HCT116 (cell line): ENCODE measurements around the gene VWA5A. TPM values are rescaled to one million over a fixed set of nuclear protein-coding genes. Genes with fewer than 3 reads are reported as not detected.

Experiments
- ATAC-seq: fragments of 200-7000 bp; cut with Tn5 transposase; 2 replicates; pipeline ENCODE4 v1.9.1; 2020; ENCODE audit warnings: mild to moderate bottlenecking, moderate library complexity
- BruUV-seq: library from RNA; stranded (reverse); fragments of 400-500 nt; replicated peaks from 2 replicates; lab custom pipeline; 2021; lab: Mats Ljungman, UMichigan
- CTCF ChIA-PET: fragments of 300-600 bp; sonication (Branson Sonifier 250); formaldehyde crosslinking; loops from one replicate; lab custom pipeline; 2021; ENCODE audit warnings: antibody characterized with exemption; lab: Charles Lee
- POLR2A ChIA-PET: fragments of 300-600, 350-600 bp; sonication (Branson Sonifier 250); formaldehyde crosslinking; loops from one replicate; lab custom pipeline; 2021; ENCODE audit warnings: antibody characterized with exemption; lab: Charles Lee
- RAD21 ChIA-PET, 2 experiments: fragments of 300-600 bp; sonication (Branson Sonifier 250); formaldehyde crosslinking; loops; one replicate each; lab custom pipeline; 2023; ENCODE audit warnings: low total read pairs in 2 of 2; ENCODE audit not compliant: uncharacterized antibody in 2 of 2, unreplicated experiment in 2 of 2, low non-redundant PET in 1 of 2; lab: Charles Lee
- DNase-seq: peaks from one replicate; pipeline ENCODE4 v3.0.0-alpha.2; 2010; ENCODE audit warnings: low read depth, low spot score
- H2AFZ ChIP-seq: fragments of 200-600 bp; shearing (Covaris generic), sonication (generic); 2 replicates; pipeline ENCODE4 v1.6.1; 2017; ENCODE audit warnings: low read depth, mixed run types, mixed read lengths, antibody characterized with exemption, low read length; ENCODE audit not compliant: poor library complexity, severe bottlenecking
- H3K27ac ChIP-seq: 2 replicates; pipeline ENCODE4 v1.5.1; 2012; ENCODE audit warnings: low read depth, low read length
- H3K27me3 ChIP-seq: fragments of 200-600 bp; sonication (generic); 2 replicates; pipeline ENCODE4 v1.6.1; 2016; ENCODE audit warnings: mixed run types, low read length, mixed read lengths; ENCODE audit not compliant: insufficient read depth
- H3K36me3 ChIP-seq, 2 experiments: fragments of 200-500 bp in 1 of 2; fragments of 200-600 bp in 1 of 2; sonication (Bioruptor generic) in 1 of 2; sonication (generic) in 1 of 2; 2 replicates each; pipeline versions ENCODE4 v1.5.1 to v1.6.1; 2014 to 2016; ENCODE audit warnings: low read length in 2 of 2, inconsistent platforms in 1 of 2, mixed read lengths in 1 of 2, mixed run types in 1 of 2; ENCODE audit not compliant: insufficient read depth in 2 of 2, control insufficient read depth in 1 of 2
- H3K4me1 ChIP-seq, 2 experiments: fragments of 200-600 bp in 1 of 2; sonication (generic) in 1 of 2; 2 replicates each; pipeline versions ENCODE4 v1.5.1 to v1.6.1; 2012 to 2017; ENCODE audit warnings: low read length in 2 of 2, inconsistent platforms in 1 of 2, mild to moderate bottlenecking in 1 of 2, mixed read lengths in 1 of 2, mixed run types in 1 of 2, moderate library complexity in 1 of 2; ENCODE audit not compliant: insufficient read depth in 2 of 2, control insufficient read depth in 1 of 2
- H3K4me2 ChIP-seq: fragments of 200-600 bp; sonication (generic); 2 replicates; pipeline ENCODE4 v1.6.1; 2017; ENCODE audit warnings: mixed run types, low read length, mixed read lengths
- H3K4me3 ChIP-seq, 2 experiments: fragments of 200-600 bp in 1 of 2; sonication (generic) in 1 of 2; replicated peaks in 1 of 2; 2 replicates each; pipeline ENCODE4 v1.5.1; 2011 to 2016; ENCODE audit warnings: low read length in 2 of 2, control low read depth in 1 of 2, low read depth in 1 of 2, mild to moderate bottlenecking in 1 of 2, mixed read lengths in 1 of 2, mixed run types in 1 of 2
- H3K79me2 ChIP-seq: fragments of 200-600 bp; sonication (generic); 2 replicates; pipeline ENCODE4 v1.6.1; 2017; ENCODE audit warnings: mild to moderate bottlenecking, mixed run types, low read length, moderate library complexity, mixed read lengths; ENCODE audit not compliant: insufficient read depth
- H3K9ac ChIP-seq: fragments of 200-600 bp; sonication (generic); 2 replicates; pipeline ENCODE4 v1.6.1; 2016; ENCODE audit warnings: low read length, mixed read lengths
- H3K9me2 ChIP-seq: fragments of 200-600 bp; sonication (generic), shearing (Covaris generic); 2 replicates; pipeline ENCODE4 v1.6.1; 2017; ENCODE audit warnings: mixed run types, mild to moderate bottlenecking, moderate library complexity; ENCODE audit not compliant: insufficient read depth
- H3K9me3 ChIP-seq, 2 experiments: fragments of 200-500 bp in 1 of 2; fragments of 200-600 bp in 1 of 2; sonication (Bioruptor generic) in 1 of 2; sonication (generic) in 1 of 2; 2 replicates each; pipeline ENCODE4 v1.6.1; 2014 to 2017; ENCODE audit warnings: low read length in 2 of 2, mixed read lengths in 2 of 2, inconsistent platforms in 1 of 2, low read depth in 1 of 2, mild to moderate bottlenecking in 1 of 2, mixed run types in 1 of 2, moderate library complexity in 1 of 2; ENCODE audit not compliant: control insufficient read depth in 1 of 2, insufficient read depth in 1 of 2
- H4K20me1 ChIP-seq: fragments of 200-600 bp; sonication (generic), shearing (Covaris generic); 2 replicates; pipeline ENCODE4 v1.6.1; 2017; ENCODE audit warnings: mixed run types, mild to moderate bottlenecking, moderate library complexity; ENCODE audit not compliant: insufficient read depth
- CEBPB ChIP-seq: IDR thresholded peaks from 2 replicates; pipeline ENCODE4 v1.6.1; 2012; ENCODE audit warnings: low read depth
- CTCF ChIP-seq, 3 experiments: fragments of 200-600 bp in 1 of 3; sonication (generic) in 1 of 3; IDR thresholded peaks in 2 of 3; conservative IDR thresholded peaks in 1 of 3; 2 replicates each; pipeline ENCODE4 v1.5.1; 2012 to 2017; ENCODE audit warnings: low read depth in 2 of 3, low read length in 2 of 3, antibody characterized with exemption in 1 of 3, borderline replicate concordance in 1 of 3, control low read depth in 1 of 3, mild to moderate bottlenecking in 1 of 3, mixed read lengths in 1 of 3, mixed run types in 1 of 3, moderate library complexity in 1 of 3; ENCODE audit not compliant: insufficient read depth in 1 of 3
- ELF1 ChIP-seq: IDR thresholded peaks from 2 replicates; pipeline ENCODE4 v1.6.1; 2012; ENCODE audit warnings: low read depth, borderline replicate concordance
- JUND ChIP-seq: IDR thresholded peaks from 2 replicates; pipeline ENCODE4 v1.6.1; 2012
- POLR2A ChIP-seq: IDR thresholded peaks from 2 replicates; pipeline ENCODE4 v1.7.0; 2011; ENCODE audit warnings: borderline replicate concordance; ENCODE audit not compliant: insufficient read depth, insufficient read length; ENCODE audit errors: extremely low read depth
- RAD21 ChIP-seq: IDR thresholded peaks from 2 replicates; pipeline ENCODE4 v1.6.1; 2012; ENCODE audit warnings: low read depth, mild to moderate bottlenecking
- ZBTB33 ChIP-seq: IDR thresholded peaks from 2 replicates; pipeline ENCODE4 v1.6.1; 2011; ENCODE audit warnings: mild to moderate bottlenecking, low read length, moderate library complexity; ENCODE audit not compliant: insufficient replicate concordance; ENCODE audit errors: extremely low read depth
- intact Hi-C: fragments of 100-400 bp; cut with micrococcal nuclease; formaldehyde crosslinking; loops from 2 replicates; pipeline ENCODE4 v1.10.0; 2022
- total RNA-seq: library from RNA; stranded (reverse); gene quantifications from one replicate; pipeline ENCODE4 v1.2.1, GENCODE V29; 2021; ENCODE audit not compliant: unreplicated experiment

Gene VWA5A
- total RNA-seq, 1 experiment from 2014 or later: 5.0 TPM

GRCh38 chr11:124098141-124098540 lies 17.1 kb upstream of the VWA5A start:
- no peak overlapping the region for H3K27ac ChIP-seq
- H3K4me2 ChIP-seq: no peak overlapping the region
- no peak overlapping the region for H3K4me3 ChIP-seq
- H4K20me1 ChIP-seq: no peaks in the 10 kb centered on the region
- no TSS peak for BruUV-seq
- no peaks in the 10 kb centered on the region for H3K9me3 ChIP-seq
- ATAC-seq (no peak), DNase-seq (no peak)
- no peaks in the 10 kb centered on the region for H3K4me1 ChIP-seq
- H3K9me2 ChIP-seq: no peaks in the 10 kb centered on the region
- H3K27me3 ChIP-seq: peaks cover 48% of the 10 kb centered on the region
- CTCF ChIA-PET: no interaction called here
- H2AFZ ChIP-seq: no peak overlapping the region
- TF ChIP-seq ZBTB33 (no peak), CEBPB (no peak), CTCF (IDR thresholded peaks at IDR 0.05 in 2 of 3, conservative IDR thresholded peaks at IDR 0.05 in 1 of 3; ENCODE audit: borderline replicate concordance in 1 of 3, insufficient read depth in 1 of 3, low read depth in 2 of 3, low read length in 2 of 3) (no peak), ELF1 (no peak), POLR2A (no peak), RAD21 (no peak), JUND (no peak)
- intact Hi-C loops: no loop called here
- H3K36me3 ChIP-seq: no peaks in the 10 kb centered on the region
- no peak overlapping the region for H3K9ac ChIP-seq
- POLR2A ChIA-PET: no interaction called here
- no peaks in the 10 kb centered on the region for H3K79me2 ChIP-seq
- RAD21 ChIA-PET: no interaction called here
